Neural progenitor cell (in vitro differentiated cells): ENCODE data around the gene ITIH6. TPM values are rescaled to one million over a fixed set of nuclear protein-coding genes. Genes with fewer than 3 reads are reported as not detected.

Experiments used
- DNase-seq: peaks from one replicate; pipeline ENCODE4 v3.0.0-alpha.2; 2016; ENCODE audit warnings: low spot score
- H2AFZ ChIP-seq: fragments of 200-600 bp; sonication (generic); replicated peaks from 2 replicates; pipeline ENCODE4 v1.6.1; 2016; ENCODE audit warnings: antibody characterized with exemption
- H3F3A ChIP-seq: fragments of 200-600 bp; sonication (generic); 2 replicates; pipeline ENCODE4 v1.6.1; 2016; ENCODE audit warnings: antibody characterized with exemption, low read depth
- H3K27ac ChIP-seq: fragments of 200-600 bp; sonication (generic); 2 replicates; pipeline ENCODE4 v1.5.1; 2016; ENCODE audit warnings: mild to moderate bottlenecking
- H3K27me3 ChIP-seq: fragments of 200-600 bp; sonication (generic); 2 replicates; pipeline ENCODE4 v1.6.1; 2016; ENCODE audit warnings: mild to moderate bottlenecking, moderate library complexity
- H3K36me3 ChIP-seq: fragments of 200-600 bp; sonication (generic); 2 replicates; pipeline ENCODE4 v1.5.1; 2016
- H3K4me1 ChIP-seq: fragments of 200-600 bp; sonication (generic); 2 replicates; pipeline ENCODE4 v1.6.1; 2016; ENCODE audit warnings: mixed run types
- H3K4me2 ChIP-seq: fragments of 200-600 bp; sonication (generic); 2 replicates; pipeline ENCODE4 v1.6.1; 2016
- H3K4me3 ChIP-seq: fragments of 200-600 bp; sonication (generic); 2 replicates; pipeline ENCODE4 v1.5.1; 2016
- H3K79me2 ChIP-seq: fragments of 200-600 bp; sonication (generic); 2 replicates; pipeline ENCODE4 v1.6.1; 2016; ENCODE audit warnings: low read depth
- H3K9ac ChIP-seq: fragments of 200-600 bp; sonication (generic); 2 replicates; pipeline ENCODE4 v1.6.1; 2016
- H3K9me3 ChIP-seq: fragments of 200-600 bp; sonication (generic); 2 replicates; pipeline ENCODE4 v1.5.1; 2016; ENCODE audit warnings: low read depth
- H4K20me1 ChIP-seq: fragments of 200-600 bp; sonication (generic); 2 replicates; pipeline ENCODE4 v1.6.1; 2016; ENCODE audit warnings: low read depth
- H3K27ac Mint-ChIP-seq: 3 replicates; pipeline ENCODE4 v1.8.0; 2021; ENCODE audit warnings: mixed read lengths
- H3K27me3 Mint-ChIP-seq: 2 replicates; pipeline ENCODE4 v1.8.0; 2022; ENCODE audit warnings: low read depth, mild to moderate bottlenecking, inconsistent platforms, moderate library complexity, mixed read lengths; ENCODE audit not compliant: insufficient read depth
- H3K36me3 Mint-ChIP-seq: 3 replicates; pipeline ENCODE4 v1.8.0; 2021; ENCODE audit warnings: mixed read lengths
- H3K4me1 Mint-ChIP-seq: 3 replicates; pipeline ENCODE4 v1.8.0; 2021; ENCODE audit warnings: mixed read lengths
- H3K4me3 Mint-ChIP-seq: 3 replicates; pipeline ENCODE4 v1.8.0; 2021; ENCODE audit warnings: mild to moderate bottlenecking, moderate library complexity, mixed read lengths
- H3K9me3 Mint-ChIP-seq: 3 replicates; pipeline ENCODE4 v1.8.0; 2020; ENCODE audit warnings: mixed read lengths
- EZH2 ChIP-seq: fragments of 200-600 bp; sonication (generic); IDR thresholded peaks from 2 replicates; pipeline ENCODE4 v1.6.1; 2017; ENCODE audit warnings: antibody characterized with exemption, mild to moderate bottlenecking, moderate library complexity
- EZH2phosphoT487 ChIP-seq: fragments of 200-600 bp; sonication (generic); IDR thresholded peaks from 2 replicates; pipeline ENCODE4 v1.6.1; 2017; ENCODE audit warnings: antibody characterized with exemption
- total RNA-seq: library from RNA; depleted of rRNA; stranded (reverse); fragments of >200 nt; gene quantifications from 2 replicates; pipeline ENCODE4 v1.2.3, GENCODE V29; 2015; ENCODE audit warnings: low replicate concordance
- TF ChIP-seq, protein P1 (sequence below): fragments of 200-600 bp; sonication (generic); IDR thresholded peaks from 2 replicates; pipeline ENCODE4 v1.5.1; 2017; ENCODE audit warnings: antibody characterized with exemption, mild to moderate bottlenecking

The ITIH6 gene
- total RNA-seq, 1 donor from 2014 or later = not detected

DNA sequence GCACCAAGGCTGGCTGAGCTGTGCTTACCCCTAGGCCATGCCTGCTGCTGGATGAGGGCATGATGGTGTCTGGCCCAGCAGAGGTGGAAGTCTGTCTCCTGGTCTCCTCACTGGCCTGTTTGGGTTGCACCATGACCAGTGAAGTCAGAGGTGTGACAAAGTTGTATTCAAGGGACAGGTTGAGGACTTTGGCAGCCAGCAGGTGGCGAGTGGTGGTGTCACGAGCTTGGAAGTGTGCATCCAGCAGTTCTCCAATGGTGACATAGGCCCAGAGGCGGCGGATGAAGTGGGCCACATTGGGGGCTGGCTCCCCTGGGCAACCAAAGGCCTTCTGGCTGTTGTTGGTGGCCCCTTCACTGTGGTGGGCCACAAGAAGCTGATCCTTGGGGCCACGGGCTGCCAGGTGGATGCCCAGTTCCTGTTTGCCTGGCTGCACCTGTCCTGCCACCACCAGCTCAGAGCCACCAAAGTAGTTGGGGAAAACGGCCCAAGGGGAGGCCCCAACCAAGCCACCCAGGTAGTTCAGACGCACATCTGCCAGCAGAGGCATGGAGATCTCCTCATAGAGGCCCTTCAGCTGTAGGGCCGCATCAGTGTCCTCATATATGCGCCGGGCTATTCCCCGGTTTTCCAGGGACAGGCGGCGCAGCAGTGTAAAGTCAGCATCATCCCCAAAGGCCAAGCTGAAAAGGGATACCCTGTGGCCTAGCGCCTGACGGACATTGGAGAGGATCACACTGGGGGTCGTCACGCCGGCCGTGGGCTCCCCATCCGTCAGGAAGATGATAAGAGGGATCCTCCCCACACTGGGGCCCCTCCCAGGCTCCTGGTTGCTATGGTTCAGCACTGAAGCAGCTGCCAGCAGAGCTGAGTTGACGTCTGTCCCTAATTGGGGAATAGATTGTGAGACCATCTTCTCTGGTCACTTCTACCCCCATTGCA is 39.7 kb downstream of the ITIH6 start:
- no peak overlapping the region for H3K4me3 Mint-ChIP-seq
- Histone ChIP-seq H4K20me1 (no peaks in the 10 kb centered on the region), H2AFZ (no peak overlapping the region), H3K4me3 (no peak overlapping the region), H3K4me2 (no peak overlapping the region), H3K9me3 (peaks cover 4% of the 10 kb centered on the region), H3K36me3 (no peaks in the 10 kb centered on the region), H3K9ac (no peak overlapping the region), H3K27me3 (no peaks in the 10 kb centered on the region), H3K4me1 (no peaks in the 10 kb centered on the region), H3K27ac (no peak overlapping the region), H3K79me2 (no peaks in the 10 kb centered on the region), H3F3A (no peaks in the 10 kb centered on the region)
- no peaks in the 10 kb centered on the region for H3K36me3 Mint-ChIP-seq
- TF ChIP-seq EZH2 (no peak), EZH2phosphoT487 (no peak)
- TF ChIP-seq, protein P1, sequence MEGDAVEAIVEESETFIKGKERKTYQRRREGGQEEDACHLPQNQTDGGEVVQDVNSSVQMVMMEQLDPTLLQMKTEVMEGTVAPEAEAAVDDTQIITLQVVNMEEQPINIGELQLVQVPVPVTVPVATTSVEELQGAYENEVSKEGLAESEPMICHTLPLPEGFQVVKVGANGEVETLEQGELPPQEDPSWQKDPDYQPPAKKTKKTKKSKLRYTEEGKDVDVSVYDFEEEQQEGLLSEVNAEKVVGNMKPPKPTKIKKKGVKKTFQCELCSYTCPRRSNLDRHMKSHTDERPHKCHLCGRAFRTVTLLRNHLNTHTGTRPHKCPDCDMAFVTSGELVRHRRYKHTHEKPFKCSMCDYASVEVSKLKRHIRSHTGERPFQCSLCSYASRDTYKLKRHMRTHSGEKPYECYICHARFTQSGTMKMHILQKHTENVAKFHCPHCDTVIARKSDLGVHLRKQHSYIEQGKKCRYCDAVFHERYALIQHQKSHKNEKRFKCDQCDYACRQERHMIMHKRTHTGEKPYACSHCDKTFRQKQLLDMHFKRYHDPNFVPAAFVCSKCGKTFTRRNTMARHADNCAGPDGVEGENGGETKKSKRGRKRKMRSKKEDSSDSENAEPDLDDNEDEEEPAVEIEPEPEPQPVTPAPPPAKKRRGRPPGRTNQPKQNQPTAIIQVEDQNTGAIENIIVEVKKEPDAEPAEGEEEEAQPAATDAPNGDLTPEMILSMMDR = no peak
- no peak for DNase-seq
- H3K4me1 Mint-ChIP-seq = peaks cover 3% of the 10 kb centered on the region
- no peaks in the 10 kb centered on the region for H3K27me3 Mint-ChIP-seq
- H3K27ac Mint-ChIP-seq = no peak overlapping the region
- H3K9me3 Mint-ChIP-seq = peaks cover 13% of the 10 kb centered on the region

DNA sequence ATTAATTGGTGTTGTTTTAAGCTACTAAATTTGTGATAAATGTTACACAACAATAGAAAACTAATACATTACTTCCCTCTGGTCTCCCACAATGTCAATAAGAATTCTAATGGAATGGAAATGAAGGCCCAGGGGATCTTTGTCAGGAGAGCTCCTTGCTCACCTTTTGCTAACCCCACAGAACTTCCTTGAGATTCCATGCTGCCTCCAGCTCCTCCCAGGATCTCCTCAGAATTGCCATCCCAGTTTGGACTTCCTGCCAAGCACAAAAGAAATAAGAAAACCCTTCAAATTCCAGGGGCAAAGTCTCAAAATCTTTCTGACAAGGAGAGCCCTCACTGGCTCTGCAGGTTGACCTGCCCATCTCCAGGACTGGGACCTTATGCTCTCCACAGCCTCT is 43.2 kb downstream of the ITIH6 start:
- H3K4me1 Mint-ChIP-seq = peaks cover 3% of the 10 kb centered on the region
- H3K27me3 Mint-ChIP-seq = peaks cover 4% of the 10 kb centered on the region
- Histone ChIP-seq H3K4me2 (no peak overlapping the region), H3K27ac (no peak overlapping the region), H3F3A (no peaks in the 10 kb centered on the region), H3K79me2 (no peaks in the 10 kb centered on the region), H4K20me1 (no peaks in the 10 kb centered on the region), H3K36me3 (no peaks in the 10 kb centered on the region), H3K4me1 (no peaks in the 10 kb centered on the region), H3K9me3 (no peaks in the 10 kb centered on the region), H3K4me3 (no peak overlapping the region), H3K9ac (no peak overlapping the region), H2AFZ (no peak overlapping the region), H3K27me3 (no peaks in the 10 kb centered on the region)
- TF ChIP-seq EZH2 (no peak), EZH2phosphoT487 (no peak)
- TF ChIP-seq, protein P1 = no peak
- peaks cover 17% of the 10 kb centered on the region for H3K9me3 Mint-ChIP-seq
- no peak for DNase-seq
- H3K36me3 Mint-ChIP-seq = no peaks in the 10 kb centered on the region
- no peak overlapping the region for H3K4me3 Mint-ChIP-seq
- no peak overlapping the region for H3K27ac Mint-ChIP-seq

DNA sequence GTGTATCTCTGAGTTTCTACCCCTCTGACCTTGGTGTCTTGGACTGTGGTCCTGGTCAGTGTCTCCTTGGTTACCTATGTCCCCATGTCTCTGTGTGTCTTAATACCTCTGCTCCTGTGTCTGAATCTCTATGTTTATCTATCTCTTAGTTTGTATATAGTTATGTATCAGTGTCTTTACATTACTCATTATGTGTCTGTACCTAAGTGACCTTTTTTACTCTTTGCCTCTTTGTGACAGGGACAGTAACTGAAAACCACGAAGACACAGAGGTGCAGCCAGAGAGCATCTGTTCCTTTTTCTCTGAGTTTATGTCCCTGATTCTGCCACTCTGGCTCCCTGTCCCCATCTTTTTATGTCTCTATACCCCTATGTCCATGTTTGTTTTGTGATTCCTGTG is 49.4 kb downstream of the ITIH6 start:
- H3K36me3 Mint-ChIP-seq = no peaks in the 10 kb centered on the region
- Histone ChIP-seq H2AFZ (no peak overlapping the region), H3K79me2 (no peaks in the 10 kb centered on the region), H3K27ac (no peak overlapping the region), H3F3A (no peaks in the 10 kb centered on the region), H3K27me3 (no peaks in the 10 kb centered on the region), H3K9me3 (no peaks in the 10 kb centered on the region), H4K20me1 (no peaks in the 10 kb centered on the region), H3K9ac (no peak overlapping the region), H3K4me2 (no peak overlapping the region), H3K36me3 (no peaks in the 10 kb centered on the region), H3K4me3 (no peak overlapping the region), H3K4me1 (no peaks in the 10 kb centered on the region)
- no peaks in the 10 kb centered on the region for H3K4me1 Mint-ChIP-seq
- no peak overlapping the region for H3K4me3 Mint-ChIP-seq
- peaks cover 5% of the 10 kb centered on the region for H3K9me3 Mint-ChIP-seq
- H3K27ac Mint-ChIP-seq = no peak overlapping the region
- no peak for DNase-seq
- H3K27me3 Mint-ChIP-seq = peaks cover 4% of the 10 kb centered on the region
- TF ChIP-seq EZH2phosphoT487 = no peak
- TF ChIP-seq EZH2 = no peak
- TF ChIP-seq, protein P1 = no peak
